Testis (tissue), 2 donors: ENCODE data around the gene RCAN2.

Experiments
- CTCF ChIP-seq, 3 experiments: fragments of 450-650 bp in 2 of 3; fragments of 200-600 bp in 1 of 3; sonication (generic) in 1 of 3; IDR thresholded peaks; one replicate each; pipeline ENCODE4 v1.5.1; 2016 to 2019; ENCODE audit warnings: antibody characterized with exemption in 3 of 3, mild to moderate bottlenecking in 2 of 3, moderate library complexity in 1 of 3
- POLR2A ChIP-seq: fragments of 450-650 bp; IDR thresholded peaks from one replicate; pipeline ENCODE4 v1.6.1; 2017; ENCODE audit warnings: antibody characterized with exemption, mild to moderate bottlenecking, moderate library complexity

- TF ChIP-seq POLR2A (no peak), CTCF (IDR thresholded peaks at IDR 0.05) (no peak)
Observed at GRCh38 chr6:46400898-46401297, 90.4 kb downstream of the RCAN2 start.
